Measurements from ENCODE around the gene IFITM1.
"Not testable (repeated sequence)": the region's sequence is repeated elsewhere in the genome, so short reads cannot be mapped to it uniquely, and the experiment has no call there.

Gene IFITM1

DNA sequence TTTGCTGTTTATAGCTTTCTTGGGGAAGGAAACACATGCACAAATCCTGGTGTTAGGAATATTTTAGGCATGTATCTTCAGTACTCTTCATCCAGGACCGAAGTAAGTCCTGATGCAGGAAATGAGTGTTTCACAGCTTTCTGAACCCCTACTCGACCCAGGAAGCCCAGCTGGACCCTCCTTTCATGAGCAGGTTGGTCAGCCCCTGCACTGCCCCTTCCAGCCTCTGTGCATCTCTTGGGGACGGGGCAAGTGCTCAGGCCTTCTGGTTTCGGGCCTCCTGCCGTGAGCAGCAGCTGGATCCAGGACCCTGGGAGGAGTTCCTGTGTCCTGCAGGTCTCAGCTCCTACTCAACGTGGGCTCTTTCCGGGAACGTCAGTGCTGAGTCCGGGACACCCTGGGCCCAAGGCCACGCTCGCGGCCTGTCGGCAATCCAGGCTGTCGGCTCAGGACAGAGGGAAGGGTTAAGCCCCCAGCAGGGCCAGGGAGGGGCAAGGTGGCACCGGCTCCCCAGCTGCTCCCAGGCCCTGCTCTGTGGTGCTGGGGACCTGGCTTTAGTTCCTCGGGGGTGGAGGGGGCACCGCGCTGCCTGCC is 3.8 kb upstream of the IFITM1 start:
- DNase-seq: not testable (repeated sequence)

DNA sequence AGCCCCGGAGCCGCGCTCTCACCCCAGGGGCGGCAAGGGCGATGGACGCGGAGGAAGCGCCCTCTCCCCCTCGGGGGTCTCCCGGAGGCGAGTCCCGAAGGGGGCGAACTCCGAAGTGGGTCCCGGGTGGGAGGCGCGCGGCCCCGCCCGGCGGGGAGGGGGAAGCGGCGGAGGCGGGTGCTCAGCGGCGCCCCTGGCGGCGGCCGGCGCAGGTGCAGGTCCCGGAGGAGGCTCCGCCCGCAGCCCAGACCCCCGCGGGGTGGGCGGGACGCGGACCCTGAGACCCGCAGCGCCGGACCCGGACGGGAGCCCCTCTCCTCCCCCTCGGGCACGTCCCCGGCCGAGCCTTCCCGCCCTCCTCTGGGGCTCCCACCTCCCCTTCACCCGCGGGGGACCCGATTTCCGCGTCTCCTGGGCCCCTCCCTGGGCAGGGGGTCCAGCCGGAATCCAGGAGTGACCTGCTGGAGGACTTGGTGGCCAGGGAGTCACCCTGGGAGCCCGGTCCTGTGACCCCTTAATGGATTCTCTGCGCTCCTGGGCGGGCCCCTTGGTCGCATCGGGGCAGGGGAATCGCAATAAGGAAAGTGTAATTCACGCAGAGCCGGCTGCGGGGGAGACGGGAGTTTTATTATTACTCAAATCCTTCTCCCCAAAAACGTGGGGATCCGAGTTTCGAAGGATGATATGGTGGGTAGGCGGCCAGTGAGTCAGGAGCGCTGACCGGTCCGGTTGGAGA is 2.7 kb upstream of the IFITM1 start:
- DNase-seq: not testable (repeated sequence)

DNA sequence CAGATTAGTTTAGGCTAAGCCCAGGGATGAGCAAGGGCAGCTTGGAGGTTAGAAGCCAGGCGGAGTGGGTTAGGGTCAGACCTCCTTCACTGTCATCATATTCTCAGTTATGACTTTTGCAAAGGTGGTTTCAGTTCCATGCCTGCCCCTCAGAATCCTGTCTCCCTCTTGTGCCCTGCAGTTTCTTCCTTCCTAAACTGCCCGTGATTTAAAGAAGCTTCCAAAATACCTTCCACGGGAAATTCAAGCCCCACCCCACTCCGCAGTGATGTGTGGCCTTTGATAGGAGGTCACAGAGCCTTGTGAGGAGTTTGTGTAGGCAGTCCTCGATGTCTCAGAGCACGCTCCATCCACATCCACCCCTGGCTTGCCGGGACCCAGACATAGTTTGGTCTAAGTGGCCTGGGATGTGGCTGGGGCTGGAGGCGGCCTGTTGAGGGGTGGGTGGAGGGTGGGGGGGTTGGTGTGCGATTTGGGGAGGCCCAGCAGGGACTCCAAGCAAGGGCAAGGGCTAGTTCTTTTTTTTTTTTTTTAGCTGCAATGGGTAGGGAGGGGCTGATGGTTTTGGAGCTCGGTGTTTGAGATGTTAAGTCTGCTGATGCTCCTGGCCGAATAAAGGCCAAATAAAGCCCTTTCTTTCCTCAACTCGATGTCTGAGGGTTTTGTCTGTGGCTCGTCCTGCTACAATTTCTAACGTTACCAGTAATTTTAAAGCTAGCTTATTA is 1.6 kb upstream of the IFITM1 start:
- DNase-seq: no peak

DNA sequence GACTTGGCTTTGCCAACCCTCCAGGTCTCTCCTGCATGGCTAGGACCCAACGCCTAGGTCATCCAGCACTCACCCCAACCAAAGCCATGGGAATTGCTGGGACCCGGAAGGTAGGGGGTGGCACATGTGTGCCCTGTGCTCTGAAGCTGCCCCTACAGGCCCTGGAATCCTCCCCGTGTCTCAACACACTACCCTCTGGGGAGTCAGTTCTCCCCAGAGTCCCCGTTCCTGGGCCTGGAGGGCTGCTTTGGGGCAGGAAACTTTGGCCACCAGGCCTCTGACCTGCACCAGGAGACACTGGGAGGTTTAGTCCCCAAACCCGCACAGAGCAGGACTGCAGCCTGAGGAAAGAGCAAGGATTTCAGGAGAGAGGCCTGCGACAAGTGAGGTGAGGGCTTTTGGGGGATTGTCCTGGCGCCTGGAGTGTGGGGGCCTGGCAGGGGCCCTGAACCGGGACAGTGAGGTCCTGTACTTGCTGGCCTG is 495 bp upstream of the IFITM1 start:
- no peak for DNase-seq

DNA sequence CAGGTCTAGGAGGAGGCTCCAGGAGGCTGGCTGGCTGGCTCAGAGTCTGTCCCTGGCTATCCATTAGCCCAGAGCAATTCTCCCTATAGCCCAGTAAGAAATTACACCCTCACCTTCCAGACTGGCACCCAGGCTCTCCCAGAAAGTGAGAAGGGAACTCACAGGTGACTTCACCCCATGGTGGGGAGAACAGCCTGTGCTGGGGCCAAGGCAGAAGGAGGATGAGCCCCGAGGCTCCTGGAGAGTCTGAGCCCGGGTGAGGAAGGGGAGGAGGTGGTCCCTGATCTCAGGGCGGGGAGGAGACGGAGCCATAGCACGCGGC is 675 bp downstream of the IFITM1 start:
- DNase-seq: not testable (repeated sequence)

DNA sequence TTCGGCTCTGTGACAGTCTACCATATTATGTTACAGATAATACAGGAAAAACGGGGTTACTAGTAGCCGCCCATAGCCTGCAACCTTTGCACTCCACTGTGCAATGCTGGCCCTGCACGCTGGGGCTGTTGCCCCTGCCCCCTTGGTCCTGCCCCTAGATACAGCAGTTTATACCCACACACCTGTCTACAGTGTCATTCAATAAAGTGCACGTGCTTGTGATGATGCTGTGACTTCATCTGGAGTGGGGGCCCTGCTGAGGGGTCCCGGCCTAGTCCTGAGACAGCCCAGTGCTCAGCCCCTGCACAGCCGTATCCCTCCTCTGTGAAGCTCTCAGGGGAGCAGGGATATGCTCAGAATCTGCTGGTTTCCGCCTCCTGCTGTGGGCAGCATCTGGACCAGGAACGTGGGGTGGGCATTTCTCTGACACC is 1.2 kb downstream of the IFITM1 start:
- no peak for DNase-seq

DNA sequence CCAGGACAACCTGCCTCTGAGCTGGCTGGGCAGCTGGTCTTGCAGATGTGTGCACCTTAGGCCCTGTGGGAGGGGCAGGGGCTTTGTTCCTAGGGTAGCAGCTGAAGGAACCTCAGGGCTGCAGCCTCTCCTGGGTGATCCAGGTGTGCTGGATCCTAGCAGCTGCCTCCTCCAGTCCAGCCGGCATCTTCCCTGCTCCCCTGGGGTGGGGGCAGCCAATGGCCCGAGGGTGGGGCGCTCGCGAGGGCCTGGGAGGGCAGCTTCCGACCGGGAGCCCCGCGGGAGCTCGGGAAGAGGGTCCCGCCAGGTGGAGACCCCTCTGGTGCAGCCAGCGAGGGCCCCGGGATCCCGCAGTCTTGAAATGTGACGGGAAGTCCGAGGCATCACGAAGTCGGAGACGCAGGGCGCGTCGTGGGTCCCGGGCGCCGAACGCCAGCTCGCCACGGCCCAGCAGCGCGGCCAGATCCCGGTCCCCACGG is 1.7 kb downstream of the IFITM1 start:
- no peak for DNase-seq

DNA sequence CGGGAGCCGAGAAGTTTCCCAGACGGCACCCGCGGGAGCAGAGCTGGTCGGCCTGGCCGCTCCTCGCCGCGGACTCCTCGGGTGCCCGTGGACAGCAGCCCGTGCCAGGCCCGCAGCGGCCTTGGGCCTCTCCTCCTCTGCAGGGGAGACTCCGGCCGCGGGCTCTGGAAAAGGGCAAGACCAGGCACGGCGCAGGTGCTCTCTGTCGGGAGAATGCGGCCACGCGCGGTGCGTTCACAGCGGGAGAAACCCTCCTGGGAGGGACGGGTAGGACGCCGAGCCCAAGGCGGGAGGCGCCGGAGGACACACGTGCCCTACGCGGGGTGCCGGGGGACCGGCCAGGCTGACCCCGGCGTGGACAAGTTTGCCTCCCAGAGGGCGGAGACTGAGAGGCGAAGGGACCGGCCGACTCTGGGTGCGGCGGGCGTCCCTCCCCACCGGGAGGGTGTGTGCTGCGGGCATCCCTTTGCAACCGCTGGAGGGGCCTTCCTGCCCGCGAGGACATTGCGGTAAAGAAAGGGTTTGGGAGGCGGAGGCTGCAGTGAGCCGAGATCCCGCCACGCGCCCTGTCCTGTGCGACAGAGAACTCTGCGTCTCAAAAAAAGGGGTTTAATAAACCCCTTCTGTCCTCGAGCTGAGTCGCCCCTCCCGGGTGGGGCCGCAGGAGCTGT is 2.3 kb downstream of the IFITM1 start:
- DNase-seq: no peak

DNA sequence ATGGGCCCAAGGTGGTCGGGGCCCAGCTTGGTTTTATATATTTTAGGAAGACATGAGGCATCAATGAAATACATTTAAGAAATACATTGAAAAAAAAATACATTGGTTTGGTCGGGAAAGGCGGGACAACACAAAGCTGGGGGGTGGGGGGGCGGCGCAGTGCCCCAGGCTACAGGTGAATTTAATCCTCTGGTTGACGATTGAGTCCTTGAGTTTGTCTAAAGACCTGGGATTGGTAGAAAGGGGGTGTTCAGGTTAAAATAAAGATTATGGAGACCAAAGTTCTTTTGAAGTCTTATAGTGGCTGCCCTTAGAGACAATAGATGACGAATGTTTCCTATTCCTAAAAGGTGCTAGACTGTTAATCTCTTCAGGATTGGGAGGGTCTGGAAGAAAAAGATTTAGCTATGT is 3.1 kb downstream of the IFITM1 start:
- no peak for DNase-seq

DNA sequence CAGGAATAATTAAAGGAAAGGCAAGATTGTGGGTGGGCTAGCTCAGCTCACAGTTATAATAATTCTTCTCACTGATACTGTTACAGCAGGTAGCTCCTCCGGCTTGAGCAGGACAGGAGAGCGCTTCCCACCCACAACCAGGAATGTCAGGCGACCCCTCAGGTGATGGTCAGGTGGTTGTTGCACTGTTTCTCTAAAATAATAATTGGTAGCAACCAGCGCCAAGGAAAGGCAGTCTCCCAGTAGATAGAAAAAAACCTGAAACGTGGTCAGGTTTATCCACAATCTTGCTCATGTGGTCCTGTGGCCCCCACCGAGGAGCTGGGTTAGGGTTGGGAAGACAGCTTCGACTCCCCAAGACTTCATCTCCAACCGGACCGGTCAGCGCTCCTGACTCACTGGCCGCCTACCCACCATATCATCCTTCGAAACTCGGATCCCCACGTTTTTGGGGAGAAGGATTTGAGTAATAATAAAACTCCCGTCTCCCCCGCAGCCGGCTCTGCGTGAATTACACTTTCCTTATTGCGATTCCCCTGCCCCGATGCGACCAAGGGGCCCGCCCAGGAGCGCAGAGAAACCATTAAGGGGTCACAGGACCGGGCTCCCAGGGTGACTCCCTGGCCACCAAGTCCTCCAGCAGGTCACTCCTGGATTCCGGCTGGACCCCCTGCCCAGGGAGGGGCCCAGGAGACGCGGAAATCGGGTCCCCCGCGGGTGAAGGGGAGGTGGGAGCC is 4.0 kb downstream of the IFITM1 start:
- DNase-seq: not testable (repeated sequence)

DNA sequence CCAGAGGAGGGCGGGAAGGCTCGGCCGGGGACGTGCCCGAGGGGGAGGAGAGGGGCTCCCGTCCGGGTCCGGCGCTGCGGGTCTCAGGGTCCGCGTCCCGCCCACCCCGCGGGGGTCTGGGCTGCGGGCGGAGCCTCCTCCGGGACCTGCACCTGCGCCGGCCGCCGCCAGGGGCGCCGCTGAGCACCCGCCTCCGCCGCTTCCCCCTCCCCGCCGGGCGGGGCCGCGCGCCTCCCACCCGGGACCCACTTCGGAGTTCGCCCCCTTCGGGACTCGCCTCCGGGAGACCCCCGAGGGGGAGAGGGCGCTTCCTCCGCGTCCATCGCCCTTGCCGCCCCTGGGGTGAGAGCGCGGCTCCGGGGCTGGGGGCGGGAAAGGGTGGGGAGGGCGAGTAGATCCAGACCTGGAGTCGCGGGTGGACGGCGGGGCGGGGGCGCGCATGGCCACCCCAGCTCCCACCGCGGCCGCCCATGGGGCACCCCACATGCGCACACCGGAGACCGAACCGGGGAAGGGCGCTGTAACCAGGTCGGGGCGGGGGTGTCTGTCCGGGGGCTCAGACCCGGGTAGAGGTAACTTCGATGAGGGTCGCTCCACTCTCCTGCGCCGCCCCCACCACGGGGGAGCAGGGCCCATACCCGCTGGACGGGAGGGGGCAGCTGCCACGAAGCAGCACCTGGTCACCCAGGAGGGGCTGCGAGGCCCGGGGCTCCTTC is 4.7 kb downstream of the IFITM1 start:
- not testable (repeated sequence) for DNase-seq

DNA sequence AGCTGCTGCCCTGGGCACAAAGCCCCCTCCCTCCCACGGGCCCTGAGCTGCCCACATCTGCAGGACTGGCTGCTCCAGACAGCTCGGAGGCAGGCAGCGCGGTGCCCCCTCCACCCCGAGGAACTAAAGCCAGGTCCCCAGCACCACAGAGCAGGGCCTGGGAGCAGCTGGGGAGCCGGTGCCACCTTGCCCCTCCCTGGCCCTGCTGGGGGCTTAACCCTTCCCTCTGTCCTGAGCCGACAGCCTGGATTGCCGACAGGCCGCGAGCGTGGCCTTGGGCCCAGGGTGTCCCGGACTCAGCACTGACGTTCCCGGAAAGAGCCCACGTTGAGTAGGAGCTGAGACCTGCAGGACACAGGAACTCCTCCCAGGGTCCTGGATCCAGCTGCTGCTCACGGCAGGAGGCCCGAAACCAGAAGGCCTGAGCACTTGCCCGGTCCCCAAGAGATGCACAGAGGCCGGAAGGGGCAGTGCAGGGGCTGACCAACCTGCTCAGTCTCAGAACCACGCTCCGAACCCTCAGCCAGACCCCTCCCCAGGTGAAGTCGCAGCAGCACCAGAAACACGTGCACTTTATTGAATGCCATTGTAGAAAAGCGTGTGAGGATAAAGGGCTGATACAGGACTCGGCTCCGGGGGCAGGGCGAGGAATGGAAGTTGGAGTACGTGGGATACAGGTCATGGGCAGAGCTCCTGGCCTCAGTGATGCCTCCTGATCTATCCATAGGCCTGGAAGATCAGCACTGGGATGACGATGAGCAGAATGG is 5.5 kb downstream of the IFITM1 start:
- not testable (repeated sequence) for DNase-seq

DNA sequence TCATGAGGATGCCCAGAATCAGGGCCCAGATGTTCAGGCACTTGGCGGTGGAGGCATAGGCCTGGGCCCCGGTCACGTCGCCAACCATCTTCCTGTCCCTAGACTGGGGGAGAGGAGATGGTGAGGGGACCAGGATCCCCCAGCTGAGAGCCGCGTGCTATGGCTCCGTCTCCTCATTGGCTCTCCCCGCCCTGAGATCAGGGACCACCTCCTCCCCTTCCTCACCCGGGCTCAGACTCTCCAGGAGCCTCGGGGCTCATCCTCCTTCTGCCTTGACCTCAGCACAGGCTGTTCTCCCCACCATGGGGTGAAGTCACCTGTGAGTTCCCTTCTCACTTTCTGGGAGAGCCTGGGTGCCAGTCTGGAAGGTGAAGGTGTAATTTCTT is 6.0 kb downstream of the IFITM1 start:
- not testable (repeated sequence) for DNase-seq

DNA sequence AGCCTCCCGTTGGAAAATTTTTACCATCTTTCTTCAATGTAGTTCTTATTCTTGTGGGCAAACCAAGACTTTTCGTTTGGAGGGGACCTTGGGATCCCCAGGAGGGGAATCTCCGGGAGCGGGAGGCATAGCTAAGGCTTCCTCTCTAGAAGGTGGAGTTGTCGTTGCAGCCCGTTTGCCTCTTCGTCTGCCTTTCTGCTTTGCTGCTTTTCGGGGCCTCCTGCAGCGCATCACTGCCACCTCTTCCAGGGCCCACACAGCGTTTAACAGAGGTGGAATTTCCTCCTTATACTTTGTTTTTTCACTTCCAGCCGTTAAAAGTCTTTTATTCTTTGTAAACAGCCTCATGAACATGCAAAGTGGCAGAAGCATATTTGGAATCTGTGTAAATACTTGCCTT is 10.3 kb downstream of the IFITM1 start:
- DNase-seq: no peak

DNA sequence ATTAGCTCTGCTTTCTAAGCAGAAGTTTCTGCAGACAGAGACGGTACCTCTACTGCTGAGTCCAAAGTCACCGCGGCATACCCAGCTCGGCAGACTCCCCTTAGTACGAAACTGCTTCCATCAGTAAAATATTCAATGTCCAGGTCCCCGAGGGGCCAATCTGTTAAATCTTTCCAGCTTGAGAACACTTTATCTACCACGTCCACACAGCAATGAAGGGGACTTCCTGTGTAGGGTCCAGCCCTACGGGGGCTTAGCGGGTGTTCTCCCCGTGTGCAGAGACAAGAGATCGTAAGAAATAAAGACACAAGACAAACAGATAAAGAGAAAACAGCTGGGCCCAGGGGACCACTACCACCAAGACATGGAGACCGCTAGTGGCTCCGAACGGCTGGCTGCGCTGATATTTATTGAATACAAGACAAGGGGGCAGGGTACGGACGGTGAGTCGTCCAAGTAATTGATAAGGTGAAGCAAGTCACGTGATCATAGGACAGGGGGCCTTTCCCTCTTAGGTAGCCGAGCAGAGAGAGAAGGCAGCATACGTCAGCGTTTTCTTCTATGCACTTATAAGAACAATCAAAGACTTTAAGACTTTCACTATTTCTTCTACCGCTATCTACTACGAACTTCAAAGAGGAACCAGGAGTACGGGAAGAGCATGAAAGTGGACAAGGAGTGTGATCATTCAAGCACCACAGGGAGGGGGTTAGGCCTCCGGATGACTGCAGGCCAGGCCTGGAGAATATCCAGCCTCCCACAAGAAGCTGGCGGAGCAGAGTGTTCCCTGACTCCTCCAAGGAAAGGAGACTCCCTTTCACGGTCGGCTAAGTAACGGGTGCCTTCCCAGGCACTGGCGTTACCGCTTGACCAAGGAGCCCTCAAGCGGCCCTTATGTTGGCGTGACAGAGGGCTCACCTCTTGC is 11.0 kb downstream of the IFITM1 start:
- DNase-seq: not testable (repeated sequence)

DNA sequence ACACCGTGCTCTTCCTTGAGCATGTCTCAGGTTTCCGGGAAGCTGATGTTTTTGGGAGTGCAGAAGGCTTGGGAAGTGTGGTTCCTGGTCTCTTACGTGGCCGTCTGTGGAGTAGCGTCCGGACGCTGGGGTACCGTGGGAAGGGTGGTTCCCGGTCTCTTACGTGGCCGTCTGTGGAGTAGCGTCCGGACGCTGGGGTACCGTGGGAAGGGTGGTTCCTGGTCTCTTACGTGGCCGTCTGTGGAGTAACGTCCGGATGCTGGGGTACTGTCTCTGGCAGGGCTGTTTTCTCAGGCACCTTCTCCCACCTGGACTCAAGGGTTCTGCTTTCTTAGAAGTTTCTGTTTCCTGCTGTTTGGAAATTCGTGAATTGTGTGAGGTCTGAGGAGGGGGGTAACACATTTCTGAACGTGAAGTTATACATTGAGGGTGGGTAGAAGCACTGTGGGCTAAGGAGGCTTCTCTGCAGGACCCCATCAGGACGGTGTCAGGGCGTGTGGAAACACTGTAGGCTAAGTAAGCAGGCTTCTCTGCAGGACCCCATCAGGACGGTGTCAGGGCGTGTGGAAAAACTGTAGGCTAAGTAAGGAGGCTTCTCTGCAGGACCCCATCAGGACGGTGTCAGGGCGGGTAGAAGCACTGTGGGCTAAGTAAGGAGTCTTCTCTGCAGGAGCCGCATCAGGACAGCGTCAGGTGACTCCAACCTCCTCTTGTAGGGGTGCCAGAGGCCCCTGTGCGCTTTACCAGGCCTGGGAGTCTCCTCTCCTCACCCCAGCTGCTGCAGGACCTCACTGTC is 12.2 kb downstream of the IFITM1 start:
- DNase-seq: no peak

DNA sequence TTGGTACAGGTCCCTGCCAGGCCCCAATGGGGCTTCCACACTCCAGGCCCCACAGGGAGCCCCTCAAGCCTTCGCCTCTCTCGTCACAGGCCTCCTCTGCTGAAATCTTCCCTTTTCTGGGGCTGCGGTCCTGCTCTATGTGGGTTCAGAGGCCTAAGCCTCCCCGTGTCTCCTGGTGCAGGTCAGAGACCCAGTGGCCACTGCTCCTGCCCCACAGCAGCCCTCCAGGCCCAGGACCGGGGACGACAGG is 12.7 kb downstream of the IFITM1 start:
- DNase-seq: no peak

DNA sequence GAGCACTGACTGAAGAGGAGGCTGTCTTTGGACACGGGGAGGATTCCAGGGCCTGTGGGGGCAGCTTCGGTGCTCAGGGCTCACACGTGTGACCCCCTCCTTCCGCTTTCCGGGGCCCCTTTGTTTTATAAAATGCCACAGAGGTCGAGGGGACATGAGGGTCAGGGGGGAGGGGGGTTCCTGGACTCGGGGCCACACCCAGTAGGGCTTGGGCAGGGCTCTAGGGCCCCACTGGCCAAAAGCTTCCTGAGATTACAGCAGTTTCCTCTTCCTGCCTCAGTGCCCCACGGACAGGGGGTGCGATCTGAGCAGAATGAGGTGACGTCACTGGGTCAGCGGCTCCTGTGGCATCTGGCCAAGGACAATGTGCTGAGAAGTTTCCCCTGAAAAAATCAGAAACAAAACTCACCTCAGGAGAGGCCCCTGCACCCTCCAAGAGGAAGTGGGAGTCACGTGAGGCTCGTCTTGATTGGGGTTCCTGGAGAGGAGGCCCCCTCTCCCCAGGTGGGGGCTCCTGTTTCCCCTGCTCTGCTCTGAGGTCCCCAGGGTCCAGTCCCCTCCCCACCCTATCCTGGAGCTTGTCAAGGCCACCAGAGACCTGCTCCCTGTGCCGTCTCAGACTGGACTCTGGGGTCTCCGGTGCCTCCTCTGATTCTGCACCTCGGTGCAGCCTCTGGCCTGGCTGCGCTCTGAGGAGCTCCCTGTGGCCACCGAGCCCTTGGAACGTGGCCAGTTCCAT is 13.2 kb downstream of the IFITM1 start:
- DNase-seq: no peak

DNA sequence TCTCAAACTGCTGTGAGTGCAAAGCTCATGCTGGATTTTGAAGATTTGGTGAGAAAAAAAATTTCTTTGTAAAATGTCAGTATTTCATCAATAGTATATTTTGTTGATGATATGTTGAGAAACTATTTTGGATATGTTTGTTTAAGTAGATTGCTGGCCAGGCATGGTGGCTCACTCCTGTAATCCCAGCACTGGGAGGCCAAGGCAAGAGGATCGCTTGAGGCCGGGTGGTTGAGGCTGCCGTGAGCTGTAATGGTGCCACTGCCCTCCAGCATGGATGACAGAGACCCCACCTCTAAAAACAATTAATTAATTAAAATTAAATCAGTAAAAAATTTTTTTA is 13.7 kb downstream of the IFITM1 start:
- DNase-seq: no peak
